ENCODE measurements around the gene UGT1A6.

UGT1A6 gene

DNA sequence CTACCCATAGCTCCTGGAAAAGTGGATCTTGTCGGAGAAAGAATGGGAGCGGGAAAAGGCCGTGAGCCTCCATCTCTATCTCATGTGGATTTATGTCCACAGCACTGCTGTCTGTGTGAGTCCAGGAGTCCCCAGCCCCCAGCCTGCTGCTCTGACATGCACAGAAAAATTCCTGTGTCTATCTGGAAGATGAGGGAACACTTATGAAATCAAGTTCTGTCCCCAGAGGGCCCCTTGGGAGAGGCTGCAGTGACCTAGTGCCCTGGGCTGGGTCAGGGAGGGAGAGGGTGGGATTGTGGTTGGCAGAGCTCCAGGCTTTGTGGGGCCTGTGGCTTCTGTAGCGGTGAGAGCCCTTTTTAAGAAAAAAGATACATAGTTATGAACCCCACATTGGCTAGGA lies 124.1 kb downstream of the UGT1A6 start:
- no peak overlapping the region for H3K27ac ChIP-seq (ENCODE audit: low read depth, low read length)
- no peaks in the 10 kb centered on the region for H3K27me3 ChIP-seq (ENCODE audit: insufficient read depth, low read length)
- no peak overlapping the region for H3K4me3 ChIP-seq (ENCODE audit: low read length)
- WGBS: 99% methylated on average over 3 of the region's 4 CpGs
- H3K9ac ChIP-seq (ENCODE audit: low read depth, low read length): no peak overlapping the region
- no peaks in the 10 kb centered on the region for H3K36me3 ChIP-seq (ENCODE audit: insufficient read depth, low read length)
- no peaks in the 10 kb centered on the region for H3K9me3 ChIP-seq (ENCODE audit: insufficient read depth, low read depth, low read length)
- H3K4me1 ChIP-seq (ENCODE audit: insufficient read depth, low read length): no peaks in the 10 kb centered on the region

GRCh38 chr2:233817361-233817911 lies 124.7 kb downstream of the UGT1A6 start:
- no peaks in the 10 kb centered on the region for H3K4me1 ChIP-seq (ENCODE audit: insufficient read depth, low read length)
- no peak overlapping the region for H3K4me3 ChIP-seq (ENCODE audit: low read length)
- H3K9ac ChIP-seq (ENCODE audit: low read depth, low read length): no peak overlapping the region
- no peaks in the 10 kb centered on the region for H3K36me3 ChIP-seq (ENCODE audit: insufficient read depth, low read length)
- H3K27ac ChIP-seq (ENCODE audit: low read depth, low read length): no peak overlapping the region
- H3K9me3 ChIP-seq (ENCODE audit: insufficient read depth, low read depth, low read length): no peaks in the 10 kb centered on the region
- WGBS: 92% methylated on average over 3 of the region's 3 CpGs
- H3K27me3 ChIP-seq (ENCODE audit: insufficient read depth, low read length): no peaks in the 10 kb centered on the region

DNA sequence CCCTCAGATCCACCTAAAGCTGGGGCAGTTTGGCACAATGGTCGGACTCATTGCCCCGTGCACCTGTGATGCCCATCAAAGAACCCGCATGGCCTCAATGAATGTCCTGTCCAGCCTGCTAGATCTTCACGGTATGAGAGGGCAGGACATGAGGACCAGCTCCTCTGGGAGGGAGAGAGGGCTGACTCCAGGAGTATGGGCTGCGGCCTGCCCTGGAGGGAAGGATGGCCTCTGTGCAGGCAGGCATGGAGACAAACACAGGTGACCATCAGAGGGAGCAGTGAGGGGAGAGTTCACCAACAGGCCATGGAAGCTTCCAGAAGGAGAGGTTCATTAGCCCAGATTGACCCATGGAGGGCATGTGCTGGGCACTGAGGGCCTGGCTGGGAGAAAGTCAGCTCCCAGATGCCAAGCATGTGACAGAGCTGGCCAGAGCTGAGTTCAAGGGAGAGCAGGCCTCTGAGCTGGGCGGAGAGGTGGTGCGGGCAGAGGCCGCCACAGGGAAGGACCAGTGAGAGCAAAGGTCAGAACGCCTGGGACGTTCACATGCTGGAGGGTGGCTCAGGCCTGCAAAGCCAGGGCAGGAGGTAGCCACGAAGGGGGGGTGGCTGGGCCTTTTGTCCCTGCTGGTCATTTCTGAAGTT lies 125.4 kb downstream of the UGT1A6 start:
- H3K27ac ChIP-seq (ENCODE audit: low read depth, low read length): no peak overlapping the region
- no peaks in the 10 kb centered on the region for H3K4me1 ChIP-seq (ENCODE audit: insufficient read depth, low read length)
- no peaks in the 10 kb centered on the region for H3K36me3 ChIP-seq (ENCODE audit: insufficient read depth, low read length)
- H3K9me3 ChIP-seq (ENCODE audit: insufficient read depth, low read depth, low read length): no peaks in the 10 kb centered on the region
- whole genome bisulfite sequencing: 94% methylated on average over 11 of the region's 11 CpGs
- no peak overlapping the region for H3K9ac ChIP-seq (ENCODE audit: low read depth, low read length)
- H3K27me3 ChIP-seq (ENCODE audit: insufficient read depth, low read length): no peaks in the 10 kb centered on the region
- no peak overlapping the region for H3K4me3 ChIP-seq (ENCODE audit: low read length)

DNA sequence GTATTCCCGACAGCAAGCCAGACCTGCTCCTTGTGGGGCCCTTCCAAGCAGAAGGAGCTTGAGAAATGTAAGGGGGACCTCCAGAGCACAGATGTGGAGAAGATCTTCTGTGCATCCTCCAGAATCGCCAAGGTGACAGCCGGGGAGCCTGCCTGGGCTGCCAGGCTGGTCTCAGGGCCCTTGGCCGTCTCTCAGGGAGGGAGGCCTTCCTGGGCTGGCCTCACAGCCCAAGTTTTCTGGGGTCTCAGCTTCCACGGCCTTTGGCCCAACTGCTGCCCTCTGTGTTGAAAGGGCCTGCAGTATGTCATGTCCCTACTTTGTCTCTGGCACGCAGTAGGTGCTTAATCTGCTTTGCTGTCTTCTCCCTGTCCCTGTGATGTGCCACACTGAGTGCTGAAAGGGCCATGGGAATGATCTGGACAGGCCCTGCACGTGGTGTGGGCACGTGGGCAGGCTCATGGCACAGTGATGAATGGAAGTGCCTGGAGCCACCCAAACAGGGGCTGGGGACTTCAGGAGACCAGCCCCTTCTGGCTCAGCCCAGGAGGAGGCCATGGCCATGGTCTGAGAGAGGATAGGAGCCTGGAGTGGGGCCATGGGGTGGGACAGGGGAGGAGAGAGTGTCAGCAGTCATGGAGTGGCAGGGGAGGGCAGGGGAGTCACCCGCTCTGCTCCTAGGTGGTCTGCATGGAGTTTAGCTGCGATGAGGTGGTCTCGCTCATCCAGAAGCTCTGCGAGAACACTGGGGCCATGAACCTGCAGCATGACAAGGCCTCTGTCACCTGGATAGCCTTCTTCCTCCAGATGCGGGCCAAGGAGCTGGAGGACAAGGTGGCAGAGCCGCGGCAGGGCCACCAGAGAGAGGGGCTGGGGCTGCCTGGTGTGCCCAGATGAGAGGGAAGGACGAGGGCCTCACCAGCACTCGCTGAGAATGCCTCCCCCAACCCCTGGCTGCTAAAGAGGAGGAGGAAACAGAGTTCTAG lies 126.2 kb downstream of the UGT1A6 start:
- Histone ChIP-seq H3K36me3 (ENCODE audit: insufficient read depth, low read length) (no peaks in the 10 kb centered on the region), H3K27ac (ENCODE audit: low read depth, low read length) (no peak overlapping the region), H3K9ac (ENCODE audit: low read depth, low read length) (no peak overlapping the region), H3K27me3 (ENCODE audit: insufficient read depth, low read length) (no peaks in the 10 kb centered on the region), H3K9me3 (ENCODE audit: insufficient read depth, low read depth, low read length) (no peaks in the 10 kb centered on the region), H3K4me3 (ENCODE audit: low read length) (no peak overlapping the region), H3K4me1 (ENCODE audit: insufficient read depth, low read length) (no peaks in the 10 kb centered on the region)
- 83% methylated on average over 17 of the region's 17 CpGs for WGBS

DNA sequence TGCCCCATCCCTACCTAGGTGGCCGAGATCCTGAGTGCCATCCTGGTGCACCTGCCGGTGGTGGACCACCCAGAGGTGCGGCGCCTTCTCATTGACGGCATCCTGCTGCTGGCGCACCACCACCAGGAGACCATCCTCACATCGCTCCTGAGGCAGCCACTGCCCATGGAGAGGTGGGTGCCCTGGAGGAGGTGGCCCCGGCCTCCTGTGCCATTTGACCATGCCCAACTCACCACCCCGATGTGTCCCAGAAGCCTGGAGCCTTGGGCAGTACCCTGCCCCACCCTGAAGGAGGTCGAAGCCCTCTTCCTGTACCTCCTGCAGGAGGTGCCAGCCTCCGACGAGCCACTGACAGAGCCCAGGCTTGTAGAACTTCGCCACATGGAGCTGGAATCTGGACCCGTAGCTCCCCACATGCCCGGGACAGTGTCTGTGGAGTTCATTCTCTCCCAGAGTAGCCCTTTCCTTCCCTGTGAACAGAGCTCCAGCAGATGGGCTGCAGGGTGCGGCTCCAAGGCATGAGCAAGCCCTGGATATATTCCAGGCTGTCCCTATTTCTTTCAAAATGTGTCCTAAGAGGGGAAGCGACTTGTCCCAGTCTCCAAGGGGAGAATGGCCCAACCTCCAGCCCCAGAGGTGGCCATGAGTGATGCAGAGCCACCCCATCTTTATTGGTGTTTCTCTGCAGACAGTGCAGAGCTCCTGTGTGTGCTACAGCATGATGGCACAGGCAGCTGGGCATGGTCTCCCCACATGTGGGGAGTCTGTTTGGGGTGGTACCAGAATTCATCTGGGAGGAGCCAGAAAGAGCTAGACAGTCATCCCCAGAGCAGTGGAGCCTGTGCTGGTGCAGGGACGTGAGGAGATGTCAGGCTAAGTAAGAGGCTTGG lies 127.4 kb downstream of the UGT1A6 start:
- Histone ChIP-seq H3K4me3 (ENCODE audit: low read length) (no peak overlapping the region), H3K9me3 (ENCODE audit: insufficient read depth, low read depth, low read length) (no peaks in the 10 kb centered on the region), H3K27ac (ENCODE audit: low read depth, low read length) (no peak overlapping the region), H3K36me3 (ENCODE audit: insufficient read depth, low read length) (no peaks in the 10 kb centered on the region), H3K9ac (ENCODE audit: low read depth, low read length) (no peak overlapping the region), H3K4me1 (ENCODE audit: insufficient read depth, low read length) (no peaks in the 10 kb centered on the region), H3K27me3 (ENCODE audit: insufficient read depth, low read length) (no peaks in the 10 kb centered on the region)
- WGBS: 93% methylated on average over 18 of the region's 18 CpGs

- no peaks in the 10 kb centered on the region for H3K27me3 ChIP-seq (ENCODE audit: insufficient read depth, low read length)
- WGBS: 91% methylated on average over 6 of the region's 6 CpGs
- no peaks in the 10 kb centered on the region for H3K4me1 ChIP-seq (ENCODE audit: insufficient read depth, low read length)
- no peaks in the 10 kb centered on the region for H3K9me3 ChIP-seq (ENCODE audit: insufficient read depth, low read depth, low read length)
- no peak overlapping the region for H3K4me3 ChIP-seq (ENCODE audit: low read length)
- no peak overlapping the region for H3K9ac ChIP-seq (ENCODE audit: low read depth, low read length)
- no peaks in the 10 kb centered on the region for H3K36me3 ChIP-seq (ENCODE audit: insufficient read depth, low read length)
- no peak overlapping the region for H3K27ac ChIP-seq (ENCODE audit: low read depth, low read length)
Observed at GRCh38 chr2:233820774-233821105, 128.1 kb downstream of the UGT1A6 start.

GRCh38 chr2:233821196-233821595 lies 128.5 kb downstream of the UGT1A6 start:
- no peak overlapping the region for H3K27ac ChIP-seq (ENCODE audit: low read depth, low read length)
- H3K36me3 ChIP-seq (ENCODE audit: insufficient read depth, low read length): no peaks in the 10 kb centered on the region
- H3K9me3 ChIP-seq (ENCODE audit: insufficient read depth, low read depth, low read length): no peaks in the 10 kb centered on the region
- H3K4me3 ChIP-seq (ENCODE audit: low read length): no peak overlapping the region
- 87% methylated on average over 3 of the region's 3 CpGs for WGBS
- no peak overlapping the region for H3K9ac ChIP-seq (ENCODE audit: low read depth, low read length)
- no peaks in the 10 kb centered on the region for H3K27me3 ChIP-seq (ENCODE audit: insufficient read depth, low read length)
- H3K4me1 ChIP-seq (ENCODE audit: insufficient read depth, low read length): no peaks in the 10 kb centered on the region

DNA sequence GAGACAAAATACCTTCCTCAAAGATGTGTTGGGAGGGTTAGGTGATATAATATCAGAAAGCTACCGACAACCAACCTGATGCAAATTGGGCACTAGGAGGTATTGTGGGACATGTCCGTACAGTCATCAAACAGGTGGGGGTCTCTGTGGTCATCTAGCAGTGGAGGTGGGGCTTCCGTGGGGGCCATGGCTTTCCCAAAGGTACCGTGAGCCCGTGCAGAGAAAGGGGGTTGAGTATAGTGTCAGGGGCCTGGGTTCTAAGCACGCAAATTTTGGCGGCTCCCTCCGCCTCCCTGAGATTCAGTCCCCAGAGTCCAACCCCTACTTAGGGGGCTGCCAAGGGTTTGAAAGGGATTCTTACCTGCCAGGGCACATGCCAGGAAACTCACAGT lies 129.0 kb downstream of the UGT1A6 start:
- no peaks in the 10 kb centered on the region for H3K27me3 ChIP-seq (ENCODE audit: insufficient read depth, low read length)
- 92% methylated on average over 8 of the region's 8 CpGs for whole genome bisulfite sequencing
- no peak overlapping the region for H3K9ac ChIP-seq (ENCODE audit: low read depth, low read length)
- H3K9me3 ChIP-seq (ENCODE audit: insufficient read depth, low read depth, low read length): no peaks in the 10 kb centered on the region
- no peak overlapping the region for H3K4me3 ChIP-seq (ENCODE audit: low read length)
- H3K36me3 ChIP-seq (ENCODE audit: insufficient read depth, low read length): no peaks in the 10 kb centered on the region
- no peaks in the 10 kb centered on the region for H3K4me1 ChIP-seq (ENCODE audit: insufficient read depth, low read length)
- no peak overlapping the region for H3K27ac ChIP-seq (ENCODE audit: low read depth, low read length)

DNA sequence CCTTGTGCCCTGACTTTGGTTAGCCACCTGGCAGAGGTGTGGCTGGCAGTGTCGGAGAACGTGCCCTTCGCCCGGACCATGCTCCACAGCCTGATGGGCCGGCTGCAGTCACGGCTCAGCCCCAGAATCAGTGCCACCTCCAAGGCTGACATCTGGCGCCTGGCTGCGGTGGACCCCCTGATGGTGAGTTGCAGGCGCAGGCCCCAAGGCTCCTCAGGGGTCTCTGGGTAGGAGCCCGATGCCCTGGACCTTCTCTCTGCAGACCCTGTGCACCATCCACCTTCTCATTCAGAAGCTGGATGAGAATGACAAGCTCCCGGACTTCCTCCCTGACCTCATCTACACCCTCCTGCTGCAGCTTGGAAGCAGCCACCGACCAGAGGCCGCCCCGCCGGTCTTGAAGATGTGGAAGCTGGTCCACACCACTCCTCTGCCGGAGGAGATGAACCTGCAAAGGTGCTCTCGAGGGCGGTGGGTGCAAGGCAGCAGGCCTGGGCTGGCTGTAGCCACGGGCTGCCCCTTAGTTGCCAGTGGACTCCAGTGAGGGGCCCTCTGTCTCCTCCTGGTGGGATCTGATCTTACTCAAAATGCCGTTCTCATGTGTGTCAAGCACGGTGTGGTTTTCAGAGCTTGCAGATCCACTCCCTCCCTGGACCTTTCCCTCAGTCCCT lies 129.5 kb downstream of the UGT1A6 start:
- Histone ChIP-seq H3K27ac (ENCODE audit: low read depth, low read length) (no peak overlapping the region), H3K9ac (ENCODE audit: low read depth, low read length) (no peak overlapping the region), H3K36me3 (ENCODE audit: insufficient read depth, low read length) (no peaks in the 10 kb centered on the region), H3K9me3 (ENCODE audit: insufficient read depth, low read depth, low read length) (no peaks in the 10 kb centered on the region), H3K4me1 (ENCODE audit: insufficient read depth, low read length) (no peaks in the 10 kb centered on the region), H3K4me3 (ENCODE audit: low read length) (no peak overlapping the region), H3K27me3 (ENCODE audit: insufficient read depth, low read length) (no peaks in the 10 kb centered on the region)
- 94% methylated on average over 21 of the region's 21 CpGs for WGBS

Data from HUES64 (cell line).